Colonic mucosa (tissue), 4 donors: ENCODE data around the gene PHF20. TPM values are rescaled to one million over a fixed set of nuclear protein-coding genes. Genes with fewer than 3 reads are reported as not detected.

ENCODE experiments used
- DNase-seq: peaks from one replicate; pipeline ENCODE4 v3.0.0-alpha.2; 2020
- H3K27ac ChIP-seq: fragments of 200-600 bp; one replicate; pipeline ENCODE4 v1.8.0; 2021
- H3K27me3 ChIP-seq: fragments of 200-600 bp; one replicate; pipeline ENCODE4 v1.8.0; 2021
- H3K36me3 ChIP-seq: fragments of 200-600 bp; one replicate; pipeline ENCODE4 v1.8.0; 2021
- H3K4me1 ChIP-seq: fragments of 200-600 bp; one replicate; pipeline ENCODE4 v1.8.0; 2021; ENCODE audit warnings: mild to moderate bottlenecking
- H3K4me3 ChIP-seq: fragments of 200-600 bp; one replicate; pipeline ENCODE4 v1.8.0; 2021
- H3K9ac ChIP-seq, 2 donors: one replicate each; pipeline ENCODE4 v1.7.0; 2013; ENCODE audit warnings: control low read depth in 2 of 2, low read depth in 2 of 2, low read length in 2 of 2
- H3K9me3 ChIP-seq: fragments of 200-600 bp; one replicate; pipeline ENCODE4 v1.8.0; 2021
- intact Hi-C: fragments of 100-400 bp; cut with DNase I; formaldehyde crosslinking; loops from one replicate; pipeline ENCODE4 v1.14.1; 2022
- total RNA-seq, 2 donors: library from RNA; stranded (reverse); fragmentation: NEBNext Ultra II Directional in 1 of 2; extraction: Animal tissue kit (Norgen Biotek cat#: 25700) in 1 of 2; gene quantifications; one replicate each; pipeline ENCODE4 v1.2.1, GENCODE V29; 2021
- TF ChIP-seq, protein P1 (sequence below): fragments of 200-600 bp; IDR thresholded peaks from one replicate; pipeline ENCODE4 v1.8.0; 2022; ENCODE audit warnings: antibody characterized with exemption, mild to moderate bottlenecking
- donor health status: healthy.
- donor health status: DM: no; HTN: no; CAD: no.
- donor health status: DM: no; HTN: no; CAD: no.

PHF20 gene
- total RNA-seq, 2 donors from 2014 or later: 25.5 to 27.0 TPM

DNA sequence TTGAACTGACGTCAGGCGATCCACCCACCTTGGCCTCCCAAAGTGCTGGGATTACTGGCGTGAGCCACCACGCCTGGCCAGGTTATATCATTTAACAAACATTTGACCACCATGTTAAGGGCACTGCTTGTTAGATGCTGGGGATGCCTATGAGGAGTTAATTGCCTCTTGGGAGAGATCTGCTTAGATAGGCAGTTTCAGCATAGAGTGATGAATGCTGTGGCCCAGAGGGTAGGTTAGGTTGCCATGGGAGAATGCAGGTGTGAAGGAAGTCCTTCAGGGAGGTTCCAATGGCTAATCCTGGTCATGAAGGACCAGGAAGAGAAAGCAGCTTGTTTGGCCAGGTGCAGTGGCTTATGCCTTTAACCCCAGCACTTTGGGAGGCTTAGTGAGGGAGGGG is 17.0 kb downstream of the PHF20 start:
- intact Hi-C loops: no loop called here
- no peak for DNase-seq
- no peaks in the 10 kb centered on the region for H3K9me3 ChIP-seq

GRCh38 chr20:35791097-35791496 is 19.3 kb downstream of the PHF20 start:
- Histone ChIP-seq H3K27ac (no peak overlapping the region), H3K4me1 (no peaks in the 10 kb centered on the region), H3K36me3 (no peaks in the 10 kb centered on the region), H3K27me3 (no peaks in the 10 kb centered on the region), H3K9ac (no peak overlapping the region), H3K9me3 (no peaks in the 10 kb centered on the region), H3K4me3 (no peak overlapping the region)
- intact Hi-C loops: no loop called here
- TF ChIP-seq, protein P1, sequence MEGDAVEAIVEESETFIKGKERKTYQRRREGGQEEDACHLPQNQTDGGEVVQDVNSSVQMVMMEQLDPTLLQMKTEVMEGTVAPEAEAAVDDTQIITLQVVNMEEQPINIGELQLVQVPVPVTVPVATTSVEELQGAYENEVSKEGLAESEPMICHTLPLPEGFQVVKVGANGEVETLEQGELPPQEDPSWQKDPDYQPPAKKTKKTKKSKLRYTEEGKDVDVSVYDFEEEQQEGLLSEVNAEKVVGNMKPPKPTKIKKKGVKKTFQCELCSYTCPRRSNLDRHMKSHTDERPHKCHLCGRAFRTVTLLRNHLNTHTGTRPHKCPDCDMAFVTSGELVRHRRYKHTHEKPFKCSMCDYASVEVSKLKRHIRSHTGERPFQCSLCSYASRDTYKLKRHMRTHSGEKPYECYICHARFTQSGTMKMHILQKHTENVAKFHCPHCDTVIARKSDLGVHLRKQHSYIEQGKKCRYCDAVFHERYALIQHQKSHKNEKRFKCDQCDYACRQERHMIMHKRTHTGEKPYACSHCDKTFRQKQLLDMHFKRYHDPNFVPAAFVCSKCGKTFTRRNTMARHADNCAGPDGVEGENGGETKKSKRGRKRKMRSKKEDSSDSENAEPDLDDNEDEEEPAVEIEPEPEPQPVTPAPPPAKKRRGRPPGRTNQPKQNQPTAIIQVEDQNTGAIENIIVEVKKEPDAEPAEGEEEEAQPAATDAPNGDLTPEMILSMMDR: no peak
- no peak for DNase-seq

More for the DNA sequence above, 17.0 kb downstream of the PHF20 start:
- no peaks in the 10 kb centered on the region for H3K4me1 ChIP-seq
- H3K9ac ChIP-seq: no peak overlapping the region
- H3K4me3 ChIP-seq: no peak overlapping the region
- H3K36me3 ChIP-seq: no peaks in the 10 kb centered on the region
- no peak overlapping the region for H3K27ac ChIP-seq
- no peaks in the 10 kb centered on the region for H3K27me3 ChIP-seq
- TF ChIP-seq, protein P1: no peak

GRCh38 chr20:35791821-35792220 is 20.0 kb downstream of the PHF20 start:
- intact Hi-C loops: no loop called here
- Histone ChIP-seq H3K9ac (no peak overlapping the region), H3K4me3 (no peak overlapping the region), H3K27me3 (no peaks in the 10 kb centered on the region), H3K9me3 (no peaks in the 10 kb centered on the region), H3K4me1 (no peaks in the 10 kb centered on the region), H3K36me3 (no peaks in the 10 kb centered on the region), H3K27ac (peak overlapping the region; percentile 40)
- TF ChIP-seq, protein P1: no peak
- no peak for DNase-seq

DNA sequence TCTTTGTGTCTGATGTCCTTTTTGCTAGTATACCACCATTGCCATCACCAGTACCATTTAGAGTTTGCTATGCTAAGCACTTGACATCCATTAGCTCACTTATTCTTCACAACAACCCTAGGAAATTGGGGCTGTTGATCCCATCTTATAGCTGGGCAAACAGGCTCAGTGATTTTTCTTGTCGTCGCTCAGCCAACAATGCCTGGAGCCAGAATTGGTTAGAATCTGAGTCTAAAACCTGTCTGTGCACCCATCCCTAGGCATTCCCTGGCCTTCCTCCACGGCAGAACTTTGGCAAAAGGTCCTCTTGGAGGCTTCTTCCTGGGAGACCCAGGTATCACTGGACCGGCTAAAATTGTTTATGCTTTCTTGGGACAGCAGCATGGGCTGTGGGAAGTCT is 20.9 kb downstream of the PHF20 start:
- TF ChIP-seq, protein P1: no peak
- no peaks in the 10 kb centered on the region for H3K9me3 ChIP-seq
- no peaks in the 10 kb centered on the region for H3K4me1 ChIP-seq
- no peak for DNase-seq
- no peak overlapping the region for H3K4me3 ChIP-seq
- intact Hi-C loops: no loop called here
- no peaks in the 10 kb centered on the region for H3K36me3 ChIP-seq
- H3K27ac ChIP-seq: peak overlapping the region; percentile 40
- no peaks in the 10 kb centered on the region for H3K27me3 ChIP-seq
- H3K9ac ChIP-seq: no peak overlapping the region

GRCh38 chr20:35796571-35796970 is 24.8 kb downstream of the PHF20 start:
- intact Hi-C loops: no loop called here
- no peak for DNase-seq
- no peak overlapping the region for H3K27ac ChIP-seq
- no peak overlapping the region for H3K9ac ChIP-seq
- H3K4me3 ChIP-seq: no peak overlapping the region
- no peaks in the 10 kb centered on the region for H3K27me3 ChIP-seq
- H3K4me1 ChIP-seq: no peaks in the 10 kb centered on the region
- H3K9me3 ChIP-seq: no peaks in the 10 kb centered on the region
- no peaks in the 10 kb centered on the region for H3K36me3 ChIP-seq
- TF ChIP-seq, protein P1: no peak

GRCh38 chr20:35801865-35802264 is 30.1 kb downstream of the PHF20 start:
- Histone ChIP-seq H3K27me3 (no peaks in the 10 kb centered on the region), H3K4me3 (no peak overlapping the region), H3K9me3 (no peaks in the 10 kb centered on the region), H3K9ac (no peak overlapping the region), H3K4me1 (no peaks in the 10 kb centered on the region), H3K27ac (no peak overlapping the region), H3K36me3 (no peaks in the 10 kb centered on the region)
- intact Hi-C loops: no loop called here
- DNase-seq: no peak
- TF ChIP-seq, protein P1: no peak
